NCI-H82 (cell line): Measurements from ENCODE around the gene RNFT1.
"Not testable (repeated sequence)": the region's sequence is repeated elsewhere in the genome, so short reads cannot be mapped to it uniquely, and the experiment has no call there.

ENCODE experiments used
- DNase-seq: peaks from one replicate; lab custom pipeline; 2025; lab: John Stamatoyannopoulos, UW

RNFT1 gene

DNA sequence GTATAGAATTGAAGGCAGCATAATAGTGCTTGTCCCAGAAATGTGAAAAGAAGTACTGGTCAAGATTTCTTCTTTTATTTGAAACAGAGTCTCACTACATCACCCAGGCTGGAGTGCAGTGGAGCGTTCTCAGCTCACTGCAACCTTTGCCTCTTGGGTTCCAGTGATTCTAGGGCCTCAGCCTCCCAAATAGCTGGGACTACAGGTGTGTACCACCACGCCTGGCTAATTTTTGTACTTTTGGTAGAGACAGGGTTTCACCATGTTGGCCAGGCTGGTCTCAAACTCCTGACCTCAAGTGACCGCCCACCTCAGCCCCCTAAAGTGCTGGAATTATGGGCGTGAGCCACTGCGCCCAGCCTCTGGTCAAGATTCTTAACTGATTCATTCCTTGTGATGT, 43.9 kb downstream of the RNFT1 start:
- not testable (repeated sequence) for DNase-seq

DNA sequence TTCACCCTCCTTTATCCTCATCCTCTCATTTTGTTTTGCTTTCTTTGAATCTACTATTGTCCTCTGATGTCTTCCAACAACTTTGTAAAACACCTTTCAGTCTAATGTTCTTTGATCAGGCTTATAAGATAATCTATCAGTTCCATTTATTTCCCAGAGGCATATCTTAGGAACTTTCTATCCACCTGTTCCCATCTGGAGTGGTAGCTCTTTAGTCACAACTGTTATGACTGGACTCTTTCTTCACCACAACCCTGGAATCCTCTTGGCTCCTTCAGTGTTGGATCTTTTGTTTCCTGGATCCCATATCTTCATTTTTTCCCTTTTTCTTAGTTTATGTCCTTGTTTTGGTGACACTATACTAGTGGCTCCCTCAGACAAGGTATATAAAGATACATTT, 48.1 kb downstream of the RNFT1 start:
- DNase-seq, result no peak

DNA sequence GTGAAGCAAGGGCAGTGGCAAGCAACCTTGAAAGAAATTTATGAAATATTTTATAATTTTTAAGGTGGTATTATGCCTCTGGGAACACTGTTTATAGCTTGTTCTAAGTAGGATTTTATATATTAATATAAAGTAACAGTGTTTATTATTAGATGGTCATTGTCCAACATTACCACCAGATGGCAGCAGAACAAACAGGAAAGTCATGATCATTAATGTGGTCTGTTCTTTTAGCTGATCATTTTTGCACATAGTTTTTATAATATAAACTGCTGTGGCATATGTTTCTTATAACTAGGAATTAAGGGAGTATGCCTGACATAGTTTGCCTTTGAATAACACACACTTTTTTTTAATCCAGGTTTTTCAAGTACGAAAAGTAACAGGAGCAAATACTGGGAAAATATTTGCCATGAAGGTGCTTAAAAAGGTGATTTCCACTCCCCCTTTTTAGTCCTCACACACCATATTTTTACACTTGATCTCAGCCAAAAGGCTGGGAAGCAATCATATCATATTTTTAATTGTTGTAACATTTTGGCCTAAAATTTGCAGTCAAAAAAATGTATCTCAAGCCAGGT, 50.2 kb downstream of the RNFT1 start:
- DNase-seq, result peak; percentile 73

DNA sequence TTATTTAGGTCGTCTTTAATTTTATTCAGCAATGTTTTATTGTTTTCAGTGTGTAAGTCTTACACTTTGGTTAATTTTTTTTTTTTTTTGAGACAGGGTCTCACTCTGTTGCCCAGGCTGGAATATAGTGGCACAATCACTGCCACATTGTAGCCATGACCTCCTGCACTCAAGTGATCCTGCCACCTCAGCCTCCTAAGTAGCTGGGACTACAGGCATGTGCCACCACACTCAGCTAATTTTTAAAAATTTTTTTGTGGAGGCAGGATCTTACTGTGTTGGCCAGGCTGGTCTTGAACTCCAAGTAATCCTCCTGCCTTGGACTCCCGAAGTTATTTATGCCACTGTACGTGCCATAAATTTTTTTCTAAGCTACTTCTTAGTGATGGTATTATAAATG, 57.1 kb downstream of the RNFT1 start:
- no peak for DNase-seq

DNA sequence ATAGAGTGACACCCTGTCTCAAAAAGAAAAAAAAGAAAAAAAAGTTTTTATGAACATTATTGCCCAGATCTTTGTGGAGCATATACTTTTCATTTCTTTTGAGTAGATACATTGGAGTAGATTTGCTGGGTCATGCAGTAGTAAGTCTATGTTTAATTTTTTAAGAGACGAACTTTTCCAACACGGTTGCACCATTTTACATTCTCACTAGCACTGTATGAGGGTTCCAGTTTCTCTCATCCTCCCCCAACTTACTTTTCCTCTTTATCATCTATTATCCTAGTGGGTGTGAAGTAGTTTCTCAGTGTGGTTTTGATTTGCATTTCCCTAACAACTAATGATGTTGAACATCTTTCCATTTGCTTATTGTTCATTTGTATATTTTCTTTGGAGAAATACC, 61.1 kb downstream of the RNFT1 start:
- no peak for DNase-seq
